Stimulated activated CD8-positive, alpha-beta memory T cell treated with anti-CD3 and anti-CD28 coated beads, Interleukin-7, amount 100 ng/mL, for 24 hours (primary cell): ENCODE results near the gene SLC8A3.
A peak's percentile ranks its signal among the peaks of the same experiment; 100 is the strongest.

Experiments used
- DNase-seq: peaks from one replicate; pipeline ENCODE4 v3.0.0-alpha.2; 2020; ENCODE audit warnings: low read depth

Gene SLC8A3

GRCh38 chr14:70067810-70068209 lies 120.9 kb downstream of the SLC8A3 start:
- DNase-seq = no peak

GRCh38 chr14:70064136-70064865 lies 124.5 kb downstream of the SLC8A3 start:
- DNase-seq = no peak

DNA sequence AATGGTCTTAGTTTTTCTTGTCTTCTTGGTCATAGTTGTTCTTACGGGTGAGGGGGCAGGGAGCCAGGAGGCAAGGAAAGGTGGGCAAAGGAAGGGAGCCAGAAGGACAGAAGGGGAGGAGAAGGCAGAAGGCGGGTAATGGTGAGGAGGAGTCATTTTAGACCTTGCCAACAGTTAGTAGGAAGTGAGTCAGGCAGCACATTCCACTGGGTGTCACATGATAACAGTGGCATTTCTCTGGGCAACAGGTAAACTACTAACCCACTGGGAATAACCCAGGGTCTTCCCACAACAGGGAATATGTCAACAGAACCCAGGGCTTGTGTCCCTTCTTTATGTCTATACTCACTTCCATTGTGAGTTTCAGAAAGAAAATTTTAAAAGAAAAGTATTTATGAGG lies 127.6 kb downstream of the SLC8A3 start:
- no peak for DNase-seq

GRCh38 chr14:70059545-70059944 lies 129.2 kb downstream of the SLC8A3 start:
- DNase-seq = no peak

- DNase-seq = no peak
Observed at GRCh38 chr14:70057519-70058136, 131.1 kb downstream of the SLC8A3 start.

- DNase-seq = no peak
Observed at GRCh38 chr14:70052990-70053389, 135.8 kb downstream of the SLC8A3 start.

- no peak for DNase-seq
Observed at GRCh38 chr14:70050136-70050535, 138.6 kb downstream of the SLC8A3 start.

DNA sequence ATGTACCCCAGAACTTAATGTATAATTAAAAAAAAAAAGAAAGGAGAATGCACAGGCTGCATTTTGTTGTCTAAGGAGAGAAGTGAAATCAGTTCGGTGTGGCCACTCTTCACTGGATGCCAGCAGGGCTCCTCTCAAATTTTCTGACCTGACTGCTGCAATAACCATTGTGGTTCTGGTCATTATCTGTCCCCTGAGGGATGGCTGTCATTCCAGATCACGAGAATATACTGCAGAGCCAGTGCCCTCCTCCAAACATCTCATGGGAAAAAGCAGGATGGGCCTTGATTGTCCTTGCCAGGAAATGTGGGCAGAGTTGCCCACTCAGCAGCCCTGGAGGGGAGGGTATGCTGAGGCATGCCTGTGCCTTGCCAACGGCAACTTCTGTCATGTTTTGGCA lies 139.1 kb downstream of the SLC8A3 start:
- DNase-seq = no peak

DNA sequence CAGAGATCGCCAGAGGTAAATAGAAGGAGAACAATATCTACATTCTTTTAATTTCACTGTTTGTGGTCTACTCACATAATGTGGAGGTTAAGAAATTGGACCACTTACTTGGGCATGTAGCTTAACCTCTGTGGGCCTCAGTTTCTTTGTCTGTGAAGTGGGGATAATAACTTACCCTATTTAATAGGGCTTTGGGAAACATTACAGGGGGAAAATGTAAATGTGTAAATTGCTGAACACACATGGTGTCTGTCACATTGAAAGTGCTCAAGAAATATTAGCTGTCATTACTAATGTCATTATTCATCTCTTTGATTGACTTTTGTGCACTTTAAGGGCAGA lies 140.5 kb downstream of the SLC8A3 start:
- DNase-seq = no peak

DNA sequence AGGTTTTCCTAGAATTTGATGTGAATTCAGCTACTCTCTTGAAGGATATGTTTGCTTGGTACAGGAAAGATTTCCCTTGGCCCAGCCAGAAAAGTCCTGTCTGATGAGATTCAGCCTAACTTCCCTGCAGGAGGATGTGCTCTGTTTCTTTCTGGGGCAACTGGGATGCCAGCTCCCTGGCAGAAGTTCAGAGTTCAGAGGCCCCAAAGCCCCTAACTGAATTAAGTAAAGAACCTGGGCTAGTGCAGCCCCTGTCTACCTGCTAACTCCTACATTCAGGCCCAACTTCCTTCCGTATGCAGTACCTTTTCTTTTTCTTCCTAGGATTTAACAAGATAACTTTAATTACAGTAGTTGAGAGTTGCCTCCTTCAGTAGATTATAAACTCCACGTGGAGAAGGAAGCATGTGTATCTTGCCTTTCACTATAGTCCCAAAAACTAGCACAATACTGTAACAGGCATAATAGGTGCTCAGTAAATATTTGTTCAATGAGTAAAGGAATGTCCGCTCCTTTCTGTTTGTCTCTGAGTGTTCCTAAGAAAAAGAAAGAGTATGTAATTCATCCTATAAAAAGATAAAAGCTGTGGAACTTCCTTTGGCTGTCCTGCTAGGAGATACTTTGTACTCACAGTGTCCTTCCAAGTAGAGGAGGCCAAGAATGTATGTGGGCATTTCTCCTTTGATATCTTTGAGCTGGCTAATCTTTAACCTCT lies 141.0 kb downstream of the SLC8A3 start:
- DNase-seq = no peak

GRCh38 chr14:70045844-70046535 lies 142.8 kb downstream of the SLC8A3 start:
- no peak for DNase-seq

DNA sequence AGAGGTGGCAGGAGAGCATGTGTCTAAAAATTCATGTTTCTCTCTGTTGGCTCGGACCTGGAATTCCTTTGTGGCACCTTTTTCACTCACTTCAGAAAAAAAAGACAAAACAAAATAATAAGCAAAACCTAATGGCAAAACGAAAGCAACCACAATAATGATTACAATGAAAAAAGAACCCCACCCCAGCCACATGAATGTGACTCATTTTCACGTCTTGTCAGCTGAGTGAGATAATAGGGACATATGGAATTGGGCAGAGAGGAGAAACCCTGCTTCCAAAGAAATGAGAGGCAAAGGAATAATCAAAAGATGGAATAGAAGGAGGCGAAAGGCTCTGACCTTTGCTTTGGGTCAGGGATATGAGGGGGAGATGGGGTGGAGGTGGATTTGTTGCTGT lies 143.4 kb downstream of the SLC8A3 start:
- DNase-seq = no peak

DNA sequence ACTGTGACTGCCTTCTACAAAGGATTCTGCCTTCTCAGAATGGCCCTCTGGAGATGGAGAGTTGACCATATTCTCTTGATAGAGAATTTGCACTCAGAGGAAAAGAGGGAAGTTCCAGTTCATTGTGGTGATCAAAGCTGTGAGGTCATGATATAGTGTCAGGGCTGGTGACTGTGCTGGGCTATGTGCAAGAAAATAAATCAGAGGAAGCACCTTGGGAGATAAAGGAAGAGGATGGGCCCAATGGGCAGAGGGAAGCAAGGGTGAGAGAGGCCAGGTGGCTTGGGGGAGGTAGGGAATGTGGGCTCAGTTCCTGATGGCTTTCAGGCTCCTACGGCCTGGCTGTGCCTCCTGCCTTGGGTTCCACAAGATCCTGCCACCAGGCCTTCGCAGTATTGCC lies 145.8 kb downstream of the SLC8A3 start:
- no peak for DNase-seq

- DNase-seq = no peak
Observed at GRCh38 chr14:70036665-70037064, 152.1 kb downstream of the SLC8A3 start.

DNA sequence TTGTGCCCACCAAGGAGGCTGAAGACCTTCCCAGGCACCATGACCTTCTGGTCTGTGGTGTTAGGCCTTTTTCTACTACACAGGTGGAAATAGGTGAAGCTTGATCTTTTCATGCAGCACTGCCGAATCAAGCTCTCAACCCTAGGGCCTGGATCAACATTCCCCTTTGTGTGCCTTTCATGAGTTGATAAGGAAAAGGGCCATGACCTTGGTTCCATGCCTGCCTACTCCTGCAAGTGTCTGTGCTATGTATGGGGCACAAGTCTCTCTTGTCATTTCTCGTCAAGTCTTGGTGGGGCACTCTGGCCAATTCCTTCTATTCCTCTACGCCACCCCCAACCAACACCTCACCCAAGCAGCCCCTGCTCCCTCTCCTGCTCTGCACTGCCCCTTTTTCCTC lies 154.5 kb downstream of the SLC8A3 start:
- DNase-seq = no peak

- DNase-seq = no peak
Observed at GRCh38 chr14:70033561-70033960, 155.2 kb downstream of the SLC8A3 start.

GRCh38 chr14:70033116-70033515 lies 155.6 kb downstream of the SLC8A3 start:
- no peak for DNase-seq

- no peak for DNase-seq
Observed at GRCh38 chr14:70032447-70032846, 156.3 kb downstream of the SLC8A3 start.

DNA sequence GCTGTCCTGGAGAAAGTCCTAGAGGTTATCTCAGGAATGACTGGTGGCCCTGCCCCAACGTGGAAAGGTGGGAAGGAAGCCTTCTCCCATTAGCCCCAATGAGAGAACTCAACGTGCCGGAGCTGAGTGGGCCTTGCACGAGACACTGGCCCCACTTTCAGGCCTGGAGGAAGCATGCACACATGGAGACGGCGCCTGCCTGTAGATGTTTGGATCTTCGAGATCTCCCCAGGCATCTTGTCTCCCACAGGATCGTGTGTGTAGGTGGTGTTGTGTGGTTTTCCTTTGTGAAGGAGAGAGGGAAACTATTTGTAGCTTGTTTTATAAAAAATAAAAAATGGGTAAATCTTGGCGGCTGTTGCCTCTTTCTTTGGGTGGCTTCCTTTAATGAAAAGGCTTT lies 156.7 kb downstream of the SLC8A3 start:
- no peak for DNase-seq

DNA sequence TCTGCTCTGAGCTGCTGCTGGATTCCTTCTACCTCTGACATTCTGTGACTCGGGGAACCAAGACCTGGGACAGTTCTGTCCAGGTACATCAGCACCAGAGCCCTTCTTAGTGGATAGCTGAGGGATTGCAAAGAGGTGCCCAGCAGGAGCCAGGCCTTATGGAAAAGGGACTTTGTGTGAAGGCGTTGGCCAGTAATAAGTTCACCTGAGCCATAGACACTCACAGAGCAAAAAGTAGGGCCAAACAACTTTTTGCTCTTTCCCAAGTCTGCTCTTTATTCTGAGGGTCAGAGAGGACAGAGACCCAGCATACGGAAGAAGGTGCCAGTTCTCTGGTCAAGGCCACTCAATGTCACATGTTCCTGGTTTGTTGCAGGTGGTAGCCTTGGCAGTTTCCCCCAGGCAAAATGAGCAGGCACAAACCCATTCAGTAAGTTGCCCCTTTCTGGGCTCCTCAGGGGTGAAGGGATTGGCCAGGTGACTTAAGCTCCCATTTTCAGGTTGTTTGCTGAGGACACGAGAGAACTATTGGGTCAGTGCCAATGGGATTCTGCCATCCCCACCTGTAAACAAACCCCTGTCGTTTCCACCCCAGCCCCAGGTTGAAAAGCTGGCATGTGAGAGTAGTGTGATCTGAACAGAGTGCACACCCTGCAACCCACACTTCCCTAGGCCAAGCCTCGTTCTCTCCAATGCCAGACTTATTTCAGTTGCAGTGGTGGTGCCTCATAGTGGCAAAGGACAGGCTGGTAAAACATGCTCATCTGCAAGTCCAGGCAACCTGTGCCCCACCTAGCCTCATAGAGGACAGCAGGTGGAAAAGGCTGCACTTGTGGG lies 159.2 kb downstream of the SLC8A3 start:
- DNase-seq = no peak

DNA sequence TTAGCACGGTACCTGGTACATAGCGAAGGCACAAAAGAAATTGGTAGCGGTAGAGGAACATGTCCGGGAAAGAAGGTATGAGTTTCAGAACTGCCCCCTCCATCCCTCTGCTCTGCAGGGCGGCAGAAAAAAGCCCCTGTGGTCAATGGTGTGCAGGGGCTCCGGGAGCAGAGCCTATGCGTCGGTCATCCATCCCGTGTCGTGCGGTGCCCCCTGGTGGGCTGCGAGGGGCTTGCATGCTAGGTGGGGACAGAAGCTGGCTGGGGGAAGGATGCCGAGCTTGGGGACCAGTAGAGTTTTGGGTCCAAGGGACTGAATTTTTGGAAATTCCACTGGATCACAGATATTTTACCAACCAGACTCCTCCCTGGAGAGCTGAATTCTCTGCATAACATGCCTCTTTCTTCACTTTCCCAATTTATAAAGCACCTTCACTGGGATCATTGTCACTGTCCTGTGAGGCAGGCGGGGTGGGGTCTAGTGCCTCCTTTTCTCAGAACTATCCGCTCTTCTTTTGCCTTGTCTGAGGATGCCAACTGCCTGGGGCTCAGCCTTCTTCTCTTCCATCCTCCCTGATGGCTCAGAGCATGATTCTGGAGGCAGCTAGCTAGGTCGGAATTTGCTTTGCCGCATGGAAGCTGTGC lies 160.8 kb downstream of the SLC8A3 start:
- DNase-seq = peak; percentile 63
